HEK293 (cell line): ENCODE data around the gene CD68.

Experiments
- EGR2 ChIP-seq: fragments of 450-650 bp; formaldehyde crosslinking; IDR thresholded peaks from 2 replicates; pipeline ENCODE4 v1.5.1; 2016; ENCODE audit warnings: low read depth, missing biosample characterization, missing genetic modification characterization
- GLIS2 ChIP-seq: fragments of 450-650 bp; formaldehyde crosslinking; IDR thresholded peaks from 2 replicates; pipeline ENCODE4 v1.5.1; 2016; ENCODE audit warnings: missing biosample characterization, missing genetic modification characterization
- HOXA7 ChIP-seq: sonication (generic); formaldehyde crosslinking; IDR thresholded peaks from 2 replicates; pipeline ENCODE4 v1.8.1; 2022; ENCODE audit warnings: missing genetic modification reagents, borderline replicate concordance
- IKZF3 ChIP-seq: fragments of 450-650 bp; IDR thresholded peaks from 2 replicates; pipeline ENCODE4 v1.5.0; 2018; ENCODE audit warnings: missing biosample characterization, mild to moderate bottlenecking, missing genetic modification characterization, moderate library complexity
- KLF16 ChIP-seq: fragments of 450-650 bp; formaldehyde crosslinking; IDR thresholded peaks from 2 replicates; pipeline ENCODE4 v1.5.1; 2017; ENCODE audit warnings: missing biosample characterization, missing genetic modification characterization
- MEIS1 ChIP-seq: sonication (generic); formaldehyde crosslinking; IDR thresholded peaks from 2 replicates; pipeline ENCODE4 v1.8.1; 2022; ENCODE audit warnings: missing genetic modification reagents, mild to moderate bottlenecking, borderline replicate concordance
- OVOL3 ChIP-seq: fragments of 450-650 bp; formaldehyde crosslinking; IDR thresholded peaks from 2 replicates; pipeline ENCODE4 v1.5.1; 2016; ENCODE audit warnings: missing biosample characterization, missing genetic modification characterization
- PBX3 ChIP-seq: sonication (generic); formaldehyde crosslinking; IDR thresholded peaks from 2 replicates; pipeline ENCODE4 v1.8.1; 2022; ENCODE audit warnings: mild to moderate bottlenecking, moderate library complexity, missing genetic modification reagents
- PRDM6 ChIP-seq: fragments of 450-650 bp; formaldehyde crosslinking; IDR thresholded peaks from 2 replicates; pipeline ENCODE4 v1.5.1; 2017; ENCODE audit warnings: missing biosample characterization, missing genetic modification characterization
- SCRT2 ChIP-seq: fragments of 450-650 bp; formaldehyde crosslinking; IDR thresholded peaks from 2 replicates; pipeline ENCODE4 v1.5.1; 2016; ENCODE audit warnings: missing biosample characterization, missing genetic modification characterization
- ZBTB21 ChIP-seq: fragments of 450-650 bp; formaldehyde crosslinking; IDR thresholded peaks from 2 replicates; pipeline ENCODE4 v1.5.1; 2017; ENCODE audit warnings: missing biosample characterization, missing genetic modification characterization
- ZBTB48 ChIP-seq: fragments of 450-650 bp; formaldehyde crosslinking; IDR thresholded peaks from 2 replicates; pipeline ENCODE4 v1.5.1; 2016; ENCODE audit warnings: missing biosample characterization, missing genetic modification characterization
- ZBTB49 ChIP-seq: fragments of 450-650 bp; formaldehyde crosslinking; IDR thresholded peaks from 2 replicates; pipeline ENCODE4 v1.5.1; 2016; ENCODE audit warnings: missing biosample characterization, missing genetic modification characterization, low read depth
- ZFHX2 ChIP-seq: fragments of 450-650 bp; formaldehyde crosslinking; conservative IDR thresholded peaks from 2 replicates; pipeline ENCODE4 v1.5.1; 2016; ENCODE audit warnings: missing biosample characterization, missing genetic modification characterization
- ZNF175 ChIP-seq: fragments of 450-650 bp; formaldehyde crosslinking; IDR thresholded peaks from 2 replicates; pipeline ENCODE4 v1.5.1; 2016; ENCODE audit warnings: missing biosample characterization, missing genetic modification characterization
- ZNF239 ChIP-seq: fragments of 450-650 bp; formaldehyde crosslinking; IDR thresholded peaks from 2 replicates; pipeline ENCODE4 v1.5.1; 2016; ENCODE audit warnings: missing biosample characterization, missing genetic modification characterization
- ZNF248 ChIP-seq: fragments of 450-650 bp; formaldehyde crosslinking; IDR thresholded peaks from 2 replicates; pipeline ENCODE4 v1.5.1; 2017; ENCODE audit warnings: missing biosample characterization, missing genetic modification characterization
- ZNF266 ChIP-seq: fragments of 450-650 bp; formaldehyde crosslinking; IDR thresholded peaks from 2 replicates; pipeline ENCODE4 v1.5.1; 2016; ENCODE audit warnings: missing biosample characterization, missing genetic modification characterization, low read depth
- ZNF324 ChIP-seq: fragments of 450-650 bp; formaldehyde crosslinking; IDR thresholded peaks from 2 replicates; pipeline ENCODE4 v1.5.1; 2016; ENCODE audit warnings: missing biosample characterization, missing genetic modification characterization
- ZNF37A ChIP-seq: fragments of 450-650 bp; IDR thresholded peaks from 2 replicates; pipeline ENCODE4 v1.5.1; 2018; ENCODE audit warnings: missing biosample characterization, missing genetic modification characterization
- ZNF398 ChIP-seq: fragments of 450-650 bp; formaldehyde crosslinking; IDR thresholded peaks from 2 replicates; pipeline ENCODE4 v1.5.1; 2017; ENCODE audit warnings: missing biosample characterization, missing genetic modification characterization
- ZNF416 ChIP-seq: fragments of 450-650 bp; formaldehyde crosslinking; IDR thresholded peaks from 2 replicates; pipeline ENCODE4 v1.5.1; 2016; ENCODE audit warnings: missing biosample characterization, missing genetic modification characterization
- ZNF449 ChIP-seq: fragments of 450-650 bp; formaldehyde crosslinking; IDR thresholded peaks from 2 replicates; pipeline ENCODE4 v1.5.1; 2017; ENCODE audit warnings: missing biosample characterization, mild to moderate bottlenecking, missing genetic modification characterization, moderate library complexity
- ZNF501 ChIP-seq: fragments of 450-650 bp; formaldehyde crosslinking; IDR thresholded peaks from 2 replicates; pipeline ENCODE4 v1.5.1; 2016; ENCODE audit warnings: missing biosample characterization, missing genetic modification characterization
- ZNF558 ChIP-seq: fragments of 450-650 bp; formaldehyde crosslinking; IDR thresholded peaks from 2 replicates; pipeline ENCODE4 v1.5.1; 2016; ENCODE audit warnings: missing biosample characterization, missing genetic modification characterization
- ZNF561 ChIP-seq: fragments of 450-650 bp; IDR thresholded peaks from 2 replicates; pipeline ENCODE4 v1.5.1; 2018; ENCODE audit warnings: missing biosample characterization, missing genetic modification characterization, borderline replicate concordance
- ZNF580 ChIP-seq: fragments of 450-650 bp; formaldehyde crosslinking; IDR thresholded peaks from 2 replicates; pipeline ENCODE4 v1.5.1; 2016; ENCODE audit warnings: missing biosample characterization, missing genetic modification characterization
- ZNF600 ChIP-seq: fragments of 450-650 bp; formaldehyde crosslinking; IDR thresholded peaks from 2 replicates; pipeline ENCODE4 v1.5.1; 2016; ENCODE audit warnings: missing biosample characterization, missing genetic modification characterization
- ZNF654 ChIP-seq: fragments of 450-650 bp; formaldehyde crosslinking; IDR thresholded peaks from 2 replicates; pipeline ENCODE4 v1.5.1; 2016; ENCODE audit warnings: low read depth, missing biosample characterization, missing genetic modification characterization
- ZNF777 ChIP-seq: fragments of 450-650 bp; formaldehyde crosslinking; IDR thresholded peaks from 2 replicates; pipeline ENCODE4 v1.5.1; 2017; ENCODE audit warnings: missing biosample characterization, missing genetic modification characterization, borderline replicate concordance
- ZNF791 ChIP-seq: fragments of 450-650 bp; formaldehyde crosslinking; IDR thresholded peaks from 2 replicates; pipeline ENCODE4 v1.5.1; 2016; ENCODE audit warnings: missing biosample characterization, missing genetic modification characterization

Gene CD68

GRCh38 chr17:7627250-7628121 lies 48.0 kb downstream of the CD68 start, which contains the start of gene SAT2 (continued):
- TF ChIP-seq PRDM6, result no peak
- TF ChIP-seq ZFHX2 (tag by site-specific recombination), result peak; percentile 59
- 0 out of 2 replicates have a peak, but pooled peaks have one; percentile 50 for TF ChIP-seq ZNF501 (tag by site-specific recombination)
- TF ChIP-seq ZNF37A (tag by site-specific recombination), result peak; percentile 86
- TF ChIP-seq SCRT2, result no peak
- no peak for TF ChIP-seq MEIS1 (CRISPR knock-in tag)
- TF ChIP-seq GLIS2 (tag by site-specific recombination), result peak; percentile 97
- TF ChIP-seq ZNF175, result no peak
- TF ChIP-seq IKZF3 (tag by site-specific recombination), result no peak
- peak; percentile 16; the same call in 1 of the 2 replicates for TF ChIP-seq ZNF580 (tag by site-specific recombination)
- peak; percentile 79 for TF ChIP-seq ZNF398 (tag by site-specific recombination)
- no peak for TF ChIP-seq PBX3
- peak; percentile 66 for TF ChIP-seq KLF16 (tag by site-specific recombination)
- TF ChIP-seq ZNF791 (tag by site-specific recombination), result no peak
- no peak for TF ChIP-seq ZNF777 (tag by site-specific recombination)
- peak; percentile 49; the same call in 1 of the 2 replicates for TF ChIP-seq ZBTB48 (tag by site-specific recombination)
- peak; percentile 91 for TF ChIP-seq ZNF416
- TF ChIP-seq ZNF654 (tag by site-specific recombination), result no peak
- no peak for TF ChIP-seq ZBTB49 (tag by site-specific recombination)
- TF ChIP-seq ZBTB21 (tag by site-specific recombination), result no peak
- no peak for TF ChIP-seq HOXA7 (CRISPR knock-in tag)
- no peak for TF ChIP-seq ZNF239 (tag by site-specific recombination)
- TF ChIP-seq ZNF558 (tag by site-specific recombination), result no peak
- no peak for TF ChIP-seq ZNF561
- TF ChIP-seq ZNF248, result no peak
- no peak for TF ChIP-seq OVOL3 (tag by site-specific recombination)
- peak; percentile 50 for TF ChIP-seq ZNF600
- no peak for TF ChIP-seq ZNF266 (tag by site-specific recombination)
- no peak for TF ChIP-seq ZNF449 (tag by site-specific recombination)
- TF ChIP-seq EGR2 (tag by site-specific recombination), result peak; percentile 71
- 0 out of 2 replicates have a peak, but pooled peaks have one; percentile 13 for TF ChIP-seq ZNF324 (tag by site-specific recombination)
